ES-I3 (cell line): ENCODE data around the gene TDO2.

Experiments
- H3K36me3 ChIP-seq: 2 replicates; pipeline ENCODE4 v1.6.1; 2013; ENCODE audit warnings: mild to moderate bottlenecking, low read length, control low read depth, moderate library complexity; ENCODE audit not compliant: insufficient read depth
- H3K4me1 ChIP-seq: 2 replicates; pipeline ENCODE4 v1.6.1; 2013; ENCODE audit warnings: mild to moderate bottlenecking, control low read depth, low read length; ENCODE audit not compliant: insufficient read depth
- H3K9ac ChIP-seq: 2 replicates; pipeline ENCODE4 v1.6.1; 2013; ENCODE audit warnings: low read depth, mild to moderate bottlenecking, low read length, moderate library complexity
- H3K9me3 ChIP-seq: 2 replicates; pipeline ENCODE4 v1.6.1; 2013; ENCODE audit warnings: mild to moderate bottlenecking, low read length, moderate library complexity; ENCODE audit not compliant: control insufficient read depth, insufficient read depth

TDO2 gene

DNA sequence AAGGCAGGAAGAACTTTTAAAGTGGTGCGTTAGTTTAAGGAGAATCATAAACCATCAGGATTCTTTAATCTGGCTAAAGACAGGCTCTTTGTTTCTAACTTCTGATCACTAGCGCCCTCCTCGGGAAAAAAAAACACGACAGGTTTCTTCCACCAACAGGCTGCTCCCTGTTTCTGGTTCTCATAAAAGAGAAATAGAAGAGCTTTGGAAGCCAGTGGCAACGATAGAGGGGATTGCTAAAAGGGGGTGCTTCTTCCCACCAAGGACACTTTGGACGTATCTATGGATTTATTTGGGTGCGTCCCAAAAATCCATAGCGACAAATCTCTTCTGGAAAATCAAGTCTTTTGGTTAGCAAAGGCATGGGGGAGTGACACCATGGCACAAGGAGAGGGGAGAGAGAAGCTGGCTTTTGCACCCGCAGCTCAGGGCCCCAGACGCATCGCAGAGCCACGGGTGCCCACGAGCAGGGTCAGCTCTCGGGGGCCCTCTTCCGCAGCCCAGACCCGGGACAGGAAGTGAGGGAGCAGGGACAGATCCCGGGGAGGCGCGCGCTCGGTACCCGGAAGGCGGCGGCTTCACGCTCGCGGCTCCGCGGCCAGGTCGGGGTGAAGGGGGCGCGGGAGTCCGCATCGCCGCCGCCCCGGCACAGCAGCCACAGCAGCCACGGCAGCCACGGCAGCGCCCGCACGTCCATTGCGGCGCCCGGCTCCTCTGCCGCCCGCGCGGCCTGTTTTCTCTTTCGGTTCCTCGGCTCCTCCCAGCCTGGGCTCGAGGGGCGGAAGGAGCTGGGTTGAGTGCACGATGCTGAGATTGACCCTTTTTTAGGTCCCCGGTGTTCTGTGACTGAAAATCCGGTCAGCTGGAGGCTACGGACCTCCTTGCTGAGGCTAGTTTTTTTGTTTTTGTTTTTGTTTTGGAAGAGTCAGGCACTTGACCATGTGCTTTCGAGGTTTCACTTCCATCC is 49.9 kb downstream of the TDO2 start, which contains the start of gene CTSO:
Gene CTSO (minus strand): TSS at position 716 of the 967 bp plus-strand sequence. CDS start 19 bp downstream, at position 697.
- Histone ChIP-seq H3K4me1 (no peaks in the 10 kb centered on the region), H3K9ac (peak within 1 kb of the TSS; percentile 85), H3K36me3 (no peaks in the 10 kb centered on the region), H3K9me3 (no peaks in the 10 kb centered on the region)

- no peaks in the 10 kb centered on the region for H3K36me3 ChIP-seq
- H3K9me3 ChIP-seq = no peaks in the 10 kb centered on the region
- H3K9ac ChIP-seq = peak overlapping the region; percentile 85; the same call in 1 of the 2 replicates
- H3K4me1 ChIP-seq = no peaks in the 10 kb centered on the region
Measured at GRCh38 chr4:155954118-155954685, 50.7 kb downstream of the TDO2 start.

DNA sequence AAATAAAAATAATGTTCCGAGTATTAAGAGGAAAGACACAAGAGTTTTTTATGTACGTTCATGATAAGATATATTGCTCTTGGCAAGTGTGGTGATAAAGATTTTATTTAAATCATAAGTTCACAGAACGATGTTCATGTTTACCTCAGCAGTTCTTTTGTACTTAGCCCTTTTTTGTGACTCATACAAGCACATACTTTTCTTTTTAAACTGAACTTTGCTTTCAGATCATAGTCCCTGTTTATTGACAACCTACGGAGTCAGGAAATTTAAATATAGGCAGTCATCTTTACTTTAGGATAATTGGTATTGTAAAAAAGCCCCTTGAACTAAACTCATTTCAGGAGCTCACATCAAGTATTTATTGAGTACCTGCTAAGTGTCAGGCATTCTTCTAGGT is 51.4 kb downstream of the TDO2 start:
- Histone ChIP-seq H3K4me1 (no peaks in the 10 kb centered on the region), H3K9me3 (no peaks in the 10 kb centered on the region), H3K9ac (no peak overlapping the region), H3K36me3 (no peaks in the 10 kb centered on the region)

- H3K4me1 ChIP-seq = no peaks in the 10 kb centered on the region
- no peaks in the 10 kb centered on the region for H3K9me3 ChIP-seq
- H3K36me3 ChIP-seq = no peaks in the 10 kb centered on the region
- no peak overlapping the region for H3K9ac ChIP-seq
Measured at GRCh38 chr4:155956461-155956860, 53.0 kb downstream of the TDO2 start.

- no peak overlapping the region for H3K9ac ChIP-seq
Measured at GRCh38 chr4:155959417-155959816, 55.9 kb downstream of the TDO2 start.

DNA sequence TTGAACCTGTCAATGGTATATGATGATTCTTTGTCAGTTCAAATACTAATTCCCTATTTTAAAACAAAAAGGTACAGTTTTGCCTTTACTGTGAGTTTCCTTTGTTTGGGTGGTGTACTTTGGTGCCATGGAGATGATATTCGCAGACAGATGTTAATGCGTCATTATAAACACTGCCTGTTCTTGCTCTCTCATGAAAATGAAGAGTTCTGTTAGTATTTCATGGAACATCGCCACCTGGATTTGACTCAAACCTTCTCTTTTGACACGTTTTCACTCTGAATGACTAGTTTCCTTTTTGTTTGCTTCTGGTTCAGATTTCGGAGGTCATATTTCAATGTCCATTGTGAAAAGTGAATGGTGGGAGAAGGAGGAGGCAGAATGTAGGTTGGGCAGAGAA is 57.0 kb downstream of the TDO2 start:
- Histone ChIP-seq H3K9ac (no peak overlapping the region), H3K9me3 (no peaks in the 10 kb centered on the region), H3K4me1 (no peaks in the 10 kb centered on the region), H3K36me3 (no peaks in the 10 kb centered on the region)

More at GRCh38 chr4:155959417-155959816, 55.9 kb downstream of the TDO2 start:
- H3K4me1 ChIP-seq = no peaks in the 10 kb centered on the region
- H3K9me3 ChIP-seq = no peaks in the 10 kb centered on the region
- H3K36me3 ChIP-seq = no peaks in the 10 kb centered on the region

GRCh38 chr4:155961575-155961974 is 58.1 kb downstream of the TDO2 start:
- H3K4me1 ChIP-seq = no peaks in the 10 kb centered on the region
- no peaks in the 10 kb centered on the region for H3K36me3 ChIP-seq
- no peak overlapping the region for H3K9ac ChIP-seq
- no peaks in the 10 kb centered on the region for H3K9me3 ChIP-seq

GRCh38 chr4:155962767-155963166 is 59.3 kb downstream of the TDO2 start:
- no peaks in the 10 kb centered on the region for H3K9me3 ChIP-seq
- no peaks in the 10 kb centered on the region for H3K36me3 ChIP-seq
- no peaks in the 10 kb centered on the region for H3K4me1 ChIP-seq
- no peak overlapping the region for H3K9ac ChIP-seq

DNA sequence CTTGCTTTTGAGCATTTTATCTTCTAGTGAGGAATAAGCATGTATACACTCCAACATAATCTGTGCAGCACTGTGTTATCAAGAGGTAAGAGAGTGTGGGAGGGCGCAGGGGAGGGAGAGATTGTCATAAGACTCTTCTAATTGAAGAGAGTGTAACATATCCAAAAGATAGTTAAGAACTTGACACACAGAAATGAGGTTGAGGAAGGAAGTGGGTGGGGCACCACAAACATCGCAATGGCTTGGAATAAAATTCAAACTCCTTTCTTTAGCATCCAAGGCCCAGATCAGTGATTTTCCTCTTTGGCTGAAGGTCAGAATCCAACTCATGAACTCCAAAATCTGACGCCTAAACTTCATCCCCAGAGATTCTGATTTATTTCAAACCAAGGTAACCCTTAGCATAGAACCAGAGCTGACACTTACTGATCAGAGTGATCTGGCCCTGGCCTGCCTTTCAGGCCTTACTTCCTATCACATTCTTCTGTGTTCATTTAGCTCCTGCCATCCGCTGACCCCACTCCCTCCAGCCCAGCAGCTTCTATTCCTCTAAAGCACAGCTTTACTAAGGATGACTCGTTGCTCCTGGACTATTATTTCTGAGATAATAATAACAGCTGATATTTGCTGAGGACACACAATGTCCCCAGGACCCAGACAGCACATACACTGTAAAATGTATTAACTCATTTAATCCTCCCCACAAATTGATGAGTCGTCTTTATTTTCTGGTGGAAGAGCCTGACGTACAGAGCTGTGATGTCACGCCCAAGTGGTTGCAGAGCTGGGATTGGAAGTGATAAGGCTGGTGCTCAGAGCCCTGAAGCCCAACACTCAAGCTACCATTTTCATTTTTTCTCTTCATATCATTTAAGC is 60.8 kb downstream of the TDO2 start:
- H3K9ac ChIP-seq = no peak overlapping the region
- H3K4me1 ChIP-seq = no peaks in the 10 kb centered on the region
- no peaks in the 10 kb centered on the region for H3K36me3 ChIP-seq
- no peaks in the 10 kb centered on the region for H3K9me3 ChIP-seq

DNA sequence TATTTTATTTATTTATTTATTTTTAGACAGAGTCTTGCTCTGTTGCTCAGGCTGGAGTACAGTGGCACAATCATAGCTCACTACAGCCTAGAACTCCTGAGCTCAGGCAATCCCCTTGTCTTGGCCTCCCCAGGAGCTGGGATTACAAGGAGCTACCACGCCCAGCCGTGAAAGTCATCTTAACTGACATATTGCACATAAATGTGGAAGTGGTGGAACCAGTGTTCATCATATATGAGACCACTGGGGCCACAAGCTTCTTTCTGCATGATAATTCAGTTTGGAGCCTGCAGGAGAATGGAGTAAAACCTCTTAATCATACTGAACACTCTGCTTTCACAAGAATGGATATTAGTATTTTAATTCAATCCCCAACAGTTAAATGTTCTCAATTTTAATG is 62.7 kb downstream of the TDO2 start:
- Histone ChIP-seq H3K36me3 (no peaks in the 10 kb centered on the region), H3K9me3 (no peaks in the 10 kb centered on the region), H3K9ac (no peak overlapping the region), H3K4me1 (no peaks in the 10 kb centered on the region)

DNA sequence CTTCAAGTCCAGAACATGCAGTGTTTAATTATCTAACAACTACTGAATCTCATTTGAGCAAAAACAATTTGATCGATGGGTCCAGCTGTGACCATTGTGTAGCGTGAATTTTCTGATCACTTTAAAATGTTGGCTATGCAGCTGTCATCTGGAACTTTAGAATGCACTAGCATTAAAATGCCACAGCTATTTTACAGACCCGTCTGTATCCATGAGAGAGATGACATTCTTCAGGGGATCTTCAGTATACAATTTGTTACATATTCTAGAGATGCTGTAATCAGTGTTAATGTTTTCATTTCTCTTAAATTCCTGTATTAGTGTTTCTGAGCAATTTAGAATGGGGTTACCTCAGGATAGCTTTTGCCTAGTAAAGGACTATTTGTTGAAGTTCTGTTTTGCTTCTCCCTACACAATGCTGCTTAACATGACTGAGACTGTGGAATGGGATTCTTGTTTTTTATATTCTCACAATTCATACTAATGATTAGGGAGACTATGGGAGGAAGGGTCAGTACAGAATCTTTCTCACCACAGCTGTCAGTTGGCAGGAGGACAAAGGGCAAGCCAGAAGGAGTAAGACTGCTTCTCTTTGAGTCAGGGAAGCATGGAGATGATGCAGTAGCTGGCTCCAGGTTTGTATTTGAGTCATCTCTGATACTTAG is 63.4 kb downstream of the TDO2 start:
- Histone ChIP-seq H3K9ac (no peak overlapping the region), H3K4me1 (no peaks in the 10 kb centered on the region), H3K36me3 (no peaks in the 10 kb centered on the region), H3K9me3 (no peaks in the 10 kb centered on the region)
